CD14-positive monocyte (primary cell): Measurements from ENCODE around the gene RAX. TPM values are rescaled to one million over a fixed set of nuclear protein-coding genes. Genes with fewer than 3 reads are reported as not detected.

Source experiments
- DNase-seq, 3 donors: peaks; one replicate each; pipeline ENCODE4 v3.0.0-alpha.2; 2011 to 2022
- H2AFZ ChIP-seq: 2 replicates; pipeline ENCODE4 v1.6.0; 2012; ENCODE audit warnings: mild to moderate bottlenecking, low read depth, low read length, inconsistent platforms; ENCODE audit not compliant: insufficient read depth, poor library complexity, severe bottlenecking
- H3K27ac ChIP-seq, 2 donors: 1 replicate in 1 of 2; 2 replicates in 1 of 2; pipeline ENCODE4 v1.5.1; 2012 to 2013; ENCODE audit warnings: low read length in 2 of 2, control low read depth in 1 of 2, inconsistent platforms in 1 of 2, low read depth in 1 of 2, mild to moderate bottlenecking in 1 of 2
- H3K27me3 ChIP-seq, 2 donors: one replicate each; pipeline versions ENCODE4 v1.6.0 to v1.6.1; 2011 to 2013; ENCODE audit warnings: low read length in 2 of 2; ENCODE audit not compliant: control insufficient read depth in 2 of 2, insufficient read depth in 2 of 2
- H3K36me3 ChIP-seq, 2 donors: replicated peaks in 1 of 2; 1 replicate in 1 of 2; 2 replicates in 1 of 2; pipeline versions ENCODE4 v1.5.1 to v1.6.1; 2012 to 2013; ENCODE audit warnings: low read length in 2 of 2, control low read depth in 1 of 2, inconsistent platforms in 1 of 2, mild to moderate bottlenecking in 1 of 2; ENCODE audit not compliant: insufficient read depth in 2 of 2, control insufficient read depth in 1 of 2
- H3K4me1 ChIP-seq, 2 donors: 1 replicate in 1 of 2; 2 replicates in 1 of 2; pipeline versions ENCODE4 v1.5.1 to v1.6.1; 2012 to 2013; ENCODE audit warnings: low read length in 2 of 2, control low read depth in 1 of 2, inconsistent platforms in 1 of 2, mild to moderate bottlenecking in 1 of 2, moderate library complexity in 1 of 2; ENCODE audit not compliant: insufficient read depth in 2 of 2, control insufficient read depth in 1 of 2
- H3K4me2 ChIP-seq: replicated peaks from 2 replicates; pipeline ENCODE3; 2012; ENCODE audit warnings: low read length, moderate library complexity, mild to moderate bottlenecking; ENCODE audit not compliant: poor library complexity, severe bottlenecking; ENCODE audit errors: extremely low read depth
- H3K4me3 ChIP-seq, 3 experiments: fragments of 200-600 bp in 1 of 3; sonication (generic) in 1 of 3; replicated peaks in 1 of 3; 1 replicate in 2 of 3; 2 replicates in 1 of 3; pipeline ENCODE4 v1.5.1; 2011 to 2013; ENCODE audit warnings: low read length in 3 of 3, mild to moderate bottlenecking in 3 of 3, control low read depth in 2 of 3, low read depth in 2 of 3, inconsistent platforms in 1 of 3, moderate library complexity in 1 of 3
- H3K79me2 ChIP-seq: 2 replicates; pipeline ENCODE4 v1.6.0; 2012; ENCODE audit warnings: mild to moderate bottlenecking, control low read depth, inconsistent platforms, low read length, moderate library complexity; ENCODE audit not compliant: insufficient read depth
- H3K9ac ChIP-seq: 2 replicates; pipeline ENCODE4 v1.6.0; 2017; ENCODE audit warnings: low read length, mild to moderate bottlenecking; ENCODE audit not compliant: insufficient read depth, poor library complexity, severe bottlenecking
- H3K9me3 ChIP-seq, 2 donors: replicated peaks in 1 of 2; 1 replicate in 1 of 2; 2 replicates in 1 of 2; pipeline versions ENCODE4 v1.5.1 to v1.6.1; 2012 to 2013; ENCODE audit warnings: low read length in 2 of 2, control low read depth in 1 of 2; ENCODE audit not compliant: control insufficient read depth in 1 of 2, insufficient read depth in 1 of 2
- H4K20me1 ChIP-seq: 2 replicates; pipeline ENCODE4 v1.6.0; 2012; ENCODE audit warnings: mild to moderate bottlenecking, low read length, control low read depth, moderate library complexity; ENCODE audit not compliant: insufficient read depth
- H3K27ac Mint-ChIP-seq, 7 donors: one replicate each; pipeline ENCODE4 v1.8.0; 2020; ENCODE audit warnings: mild to moderate bottlenecking in 7 of 7, mixed read lengths in 7 of 7, moderate library complexity in 6 of 7, inconsistent platforms in 2 of 7
- H3K27me3 Mint-ChIP-seq, 3 donors: one replicate each; pipeline ENCODE4 v1.8.0; 2021 to 2022; ENCODE audit warnings: low read depth in 3 of 3, mild to moderate bottlenecking in 3 of 3, mixed read lengths in 3 of 3, moderate library complexity in 3 of 3, inconsistent platforms in 1 of 3
- H3K36me3 Mint-ChIP-seq, 2 donors: one replicate each; pipeline ENCODE4 v1.8.0; 2020; ENCODE audit warnings: mixed read lengths in 2 of 2, inconsistent platforms in 1 of 2, mild to moderate bottlenecking in 1 of 2
- H3K4me1 Mint-ChIP-seq: one replicate; pipeline ENCODE4 v1.8.0; 2020; ENCODE audit warnings: mild to moderate bottlenecking, mixed read lengths
- H3K4me3 Mint-ChIP-seq, 2 donors: one replicate each; pipeline ENCODE4 v1.8.0; 2020; ENCODE audit warnings: mild to moderate bottlenecking in 2 of 2, mixed read lengths in 2 of 2, moderate library complexity in 1 of 2
- H3K9me3 Mint-ChIP-seq, 7 donors: one replicate each; pipeline ENCODE4 v1.8.0; 2020 to 2022; ENCODE audit warnings: mixed read lengths in 7 of 7, mild to moderate bottlenecking in 6 of 7, moderate library complexity in 6 of 7, inconsistent platforms in 2 of 7
- WGBS: methylation state at CpG from one replicate; pipeline ENCODE4 v1.1.5; 2013; ENCODE audit warnings: missing lambda C conversion rate; ENCODE audit not compliant: insufficient coverage; 5-methylcytosine and 5-hydroxymethylcytosine counted together
- intact Hi-C, 2 donors: fragments of 100-400 bp; cut with micrococcal nuclease; formaldehyde crosslinking; loops; one replicate each; pipeline versions ENCODE4 v1.15.0 to v1.15.1; 2023
- polyA plus RNA-seq, 3 donors: library from polyadenylated mRNA; depleted of rRNA in 1 of 3; unstranded in 2 of 3; stranded (reverse) in 1 of 3; fragments of 300-500 nt in 2 of 3; fragments of >200 nt in 1 of 3; fragmentation: Illumina TruSeq in 2 of 3; gene quantifications; 1 replicate in 2 of 3; 2 replicates in 1 of 3; pipeline ENCODE4 v1.2.3, GENCODE V29; 2012 to 2021
- TF ChIP-seq, protein P1 (sequence below): fragments of 200-600 bp; IDR thresholded peaks from one replicate; pipeline ENCODE4 v1.8.0; 2022; ENCODE audit warnings: antibody characterized with exemption, mild to moderate bottlenecking

RAX gene
- polyA plus RNA-seq, 3 donors, result not detected

DNA sequence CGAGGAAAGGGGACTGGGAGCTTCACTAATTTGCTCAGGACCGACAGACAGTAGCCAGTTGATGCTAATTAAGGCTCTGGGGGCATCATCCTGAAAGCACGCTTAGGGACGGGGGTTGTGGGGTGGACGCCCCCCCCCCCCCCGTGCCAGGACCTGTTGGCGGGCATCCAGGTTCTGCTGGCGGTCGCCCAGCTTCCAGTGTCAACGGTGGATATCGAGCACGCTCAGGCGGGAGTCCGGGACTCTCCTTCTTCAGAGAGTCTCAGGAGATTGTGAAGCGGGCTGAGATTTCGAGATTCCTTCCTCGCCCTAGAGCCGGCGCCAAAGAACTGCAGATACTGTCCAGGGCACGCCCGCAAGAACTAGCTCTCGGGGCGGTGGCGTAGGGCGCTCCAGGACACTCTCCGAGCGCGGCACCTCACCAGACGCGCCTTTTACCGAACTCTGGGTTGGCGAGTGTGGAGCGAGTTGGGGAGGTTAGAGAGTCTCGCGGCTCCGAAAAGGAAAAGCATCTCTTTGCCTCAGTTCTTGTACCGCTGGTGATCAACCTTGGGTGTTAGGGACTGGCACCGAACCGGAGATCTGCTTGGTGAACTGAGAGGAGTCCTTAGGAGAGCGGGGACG is 5.6 kb downstream of the RAX start:
- Histone ChIP-seq H3K4me1 (peaks cover 0 to 8% of the 10 kb centered on the region in 2 donors), H3K36me3 (no peaks in the 10 kb centered on the region), H4K20me1 (no peaks in the 10 kb centered on the region), H3K27ac (no peak overlapping the region), H3K27me3 (peaks cover 93 to 98% of the 10 kb centered on the region in 2 donors), H3K4me2 (no peak overlapping the region), H2AFZ (no peak overlapping the region), H3K9ac (no peak overlapping the region), H3K9me3 (peaks cover 3 to 63% of the 10 kb centered on the region in 2 donors), H3K79me2 (no peaks in the 10 kb centered on the region), H3K4me3 (no peak overlapping the region)
- peaks cover 95 to 97% (median 97%) of the 10 kb centered on the region in 3 donors for H3K27me3 Mint-ChIP-seq
- H3K9me3 Mint-ChIP-seq, result peaks cover 0 to 42% (median 32%) of the 10 kb centered on the region in 7 donors
- peaks cover 0 to 9% of the 10 kb centered on the region in 2 donors for H3K36me3 Mint-ChIP-seq
- peaks cover 30% of the 10 kb centered on the region for H3K4me1 Mint-ChIP-seq
- H3K27ac Mint-ChIP-seq, result no peak overlapping the region
- TF ChIP-seq, protein P1, sequence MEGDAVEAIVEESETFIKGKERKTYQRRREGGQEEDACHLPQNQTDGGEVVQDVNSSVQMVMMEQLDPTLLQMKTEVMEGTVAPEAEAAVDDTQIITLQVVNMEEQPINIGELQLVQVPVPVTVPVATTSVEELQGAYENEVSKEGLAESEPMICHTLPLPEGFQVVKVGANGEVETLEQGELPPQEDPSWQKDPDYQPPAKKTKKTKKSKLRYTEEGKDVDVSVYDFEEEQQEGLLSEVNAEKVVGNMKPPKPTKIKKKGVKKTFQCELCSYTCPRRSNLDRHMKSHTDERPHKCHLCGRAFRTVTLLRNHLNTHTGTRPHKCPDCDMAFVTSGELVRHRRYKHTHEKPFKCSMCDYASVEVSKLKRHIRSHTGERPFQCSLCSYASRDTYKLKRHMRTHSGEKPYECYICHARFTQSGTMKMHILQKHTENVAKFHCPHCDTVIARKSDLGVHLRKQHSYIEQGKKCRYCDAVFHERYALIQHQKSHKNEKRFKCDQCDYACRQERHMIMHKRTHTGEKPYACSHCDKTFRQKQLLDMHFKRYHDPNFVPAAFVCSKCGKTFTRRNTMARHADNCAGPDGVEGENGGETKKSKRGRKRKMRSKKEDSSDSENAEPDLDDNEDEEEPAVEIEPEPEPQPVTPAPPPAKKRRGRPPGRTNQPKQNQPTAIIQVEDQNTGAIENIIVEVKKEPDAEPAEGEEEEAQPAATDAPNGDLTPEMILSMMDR, result no peak
- intact Hi-C loops, result no loop called here
- H3K4me3 Mint-ChIP-seq, result peak overlapping the region in 1 of 2 donors; percentile 87
- 4% methylated on average over 37 of the region's 41 CpGs for WGBS
- no peak for DNase-seq

DNA sequence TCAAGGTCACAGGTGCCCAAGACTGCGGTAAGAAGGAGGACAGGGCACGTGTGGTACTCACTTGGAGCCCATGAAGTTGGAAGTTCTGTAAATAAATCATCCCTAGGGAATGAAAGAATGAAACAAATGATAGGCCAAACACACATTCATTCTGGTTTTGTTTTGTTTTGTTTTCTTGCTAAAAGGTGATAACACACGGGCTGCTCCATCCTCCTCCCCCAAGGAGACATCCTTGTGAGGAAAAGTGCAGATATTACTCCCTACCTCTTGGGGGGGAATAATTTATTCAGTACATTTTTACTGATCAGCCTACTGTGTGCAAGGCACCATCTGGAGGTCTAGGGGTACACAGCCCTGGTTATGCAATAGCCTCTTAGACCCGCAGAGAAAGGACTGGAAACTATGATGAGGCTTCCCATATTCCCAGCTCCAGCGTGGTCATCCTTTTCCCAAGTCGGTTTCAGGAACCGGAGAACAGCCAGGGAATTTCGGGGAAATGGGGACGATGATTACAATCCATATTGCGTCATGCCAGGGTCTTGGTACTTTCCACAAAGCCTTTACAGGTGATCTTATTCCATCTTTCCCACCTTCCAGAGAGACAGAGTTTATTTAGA is 6.3 kb downstream of the RAX start:
- TF ChIP-seq, protein P1, result no peak
- Histone ChIP-seq H3K27ac (no peak overlapping the region), H3K36me3 (no peaks in the 10 kb centered on the region), H2AFZ (no peak overlapping the region), H3K27me3 (peaks cover 87 to 93% of the 10 kb centered on the region in 2 donors), H4K20me1 (no peaks in the 10 kb centered on the region), H3K9me3 (peaks cover 3 to 63% of the 10 kb centered on the region in 2 donors), H3K4me1 (peaks cover 0 to 2% of the 10 kb centered on the region in 2 donors), H3K79me2 (no peaks in the 10 kb centered on the region), H3K4me2 (no peak overlapping the region), H3K4me3 (no peak overlapping the region), H3K9ac (no peak overlapping the region)
- Mint-ChIP-seq H3K36me3 (peaks cover 0 to 9% of the 10 kb centered on the region in 2 donors), H3K4me3 (peak overlapping the region in 1 of 2 donors; percentile 87), H3K27ac (no peak overlapping the region), H3K9me3 (peaks cover 0 to 42% (median 33%) of the 10 kb centered on the region in 7 donors), H3K4me1 (peaks cover 27% of the 10 kb centered on the region), H3K27me3 (peaks cover 90 to 94% (median 93%) of the 10 kb centered on the region in 3 donors)
- intact Hi-C loops, result no loop called here
- no peak for DNase-seq
- 5% methylated on average over 4 of the region's 10 CpGs for WGBS
